OCI-LY3 (cell line): ENCODE data around the gene REXO1.

Experiments used
- H2AFZ ChIP-seq: fragments of 200-600, 300-600 bp; shearing (Covaris generic); 2 replicates; pipeline ENCODE4 v1.6.0; 2014; ENCODE audit warnings: antibody characterized with exemption, low read depth, low read length
- H3K27ac ChIP-seq: fragments of 200-600, 300-600 bp; sonication (generic); 2 replicates; pipeline ENCODE4 v1.5.1; 2014; ENCODE audit warnings: mild to moderate bottlenecking, low read length, moderate library complexity, mixed read lengths
- H3K27me3 ChIP-seq: fragments of 200-600, 300-600 bp; sonication (generic); 2 replicates; pipeline ENCODE4 v1.6.1; 2014; ENCODE audit warnings: low read depth, low read length, mixed read lengths
- H3K36me3 ChIP-seq: fragments of 200-600, 300-600 bp; sonication (generic); replicated peaks from 2 replicates; pipeline ENCODE3; 2014; ENCODE audit warnings: low read depth, low read length, mixed read lengths
- H3K4me1 ChIP-seq: fragments of 300-600, 200-600 bp; sonication (generic); 2 replicates; pipeline ENCODE4 v1.6.1; 2014; ENCODE audit warnings: low read length, mixed read lengths
- H3K4me2 ChIP-seq: fragments of 200-600, 300-600 bp; sonication (generic); 2 replicates; pipeline ENCODE4 v1.6.1; 2014; ENCODE audit warnings: low read length, mixed read lengths
- H3K4me3 ChIP-seq: fragments of 300-600, 200-600 bp; sonication (generic); 2 replicates; pipeline ENCODE4 v1.5.1; 2014; ENCODE audit warnings: antibody characterized with exemption, mild to moderate bottlenecking, low read length, moderate library complexity
- H3K79me2 ChIP-seq: fragments of 300-600, 200-600 bp; shearing (Covaris generic); 2 replicates; pipeline ENCODE4 v1.6.1; 2014; ENCODE audit warnings: mild to moderate bottlenecking, low read length, mixed read lengths
- H3K9ac ChIP-seq: fragments of 300-600, 200-600 bp; shearing (Covaris generic); 2 replicates; pipeline ENCODE4 v1.6.0; 2014; ENCODE audit warnings: mild to moderate bottlenecking, low read length, moderate library complexity
- H3K9me3 ChIP-seq: fragments of 200-600, 300-600 bp; shearing (Covaris generic); 2 replicates; pipeline ENCODE4 v1.6.1; 2014; ENCODE audit warnings: low read length, mixed read lengths; ENCODE audit not compliant: insufficient read depth
- H4K20me1 ChIP-seq: fragments of 200-600, 300-600 bp; sonication (generic); 2 replicates; pipeline ENCODE4 v1.6.1; 2016; ENCODE audit warnings: low read length, mixed read lengths; ENCODE audit not compliant: insufficient read depth
- EZH2phosphoT487 ChIP-seq: fragments of 200-600 bp; shearing (Covaris generic); IDR thresholded peaks from 2 replicates; pipeline ENCODE4 v1.6.1; 2018; ENCODE audit warnings: antibody characterized with exemption, mixed run types, low read depth
- TF ChIP-seq, protein P1 (sequence below): fragments of 200-600, 300-600 bp; sonication (generic); IDR thresholded peaks from 2 replicates; pipeline ENCODE4 v1.5.1; 2014; ENCODE audit warnings: antibody characterized with exemption, low read length, low read depth

Gene REXO1

DNA sequence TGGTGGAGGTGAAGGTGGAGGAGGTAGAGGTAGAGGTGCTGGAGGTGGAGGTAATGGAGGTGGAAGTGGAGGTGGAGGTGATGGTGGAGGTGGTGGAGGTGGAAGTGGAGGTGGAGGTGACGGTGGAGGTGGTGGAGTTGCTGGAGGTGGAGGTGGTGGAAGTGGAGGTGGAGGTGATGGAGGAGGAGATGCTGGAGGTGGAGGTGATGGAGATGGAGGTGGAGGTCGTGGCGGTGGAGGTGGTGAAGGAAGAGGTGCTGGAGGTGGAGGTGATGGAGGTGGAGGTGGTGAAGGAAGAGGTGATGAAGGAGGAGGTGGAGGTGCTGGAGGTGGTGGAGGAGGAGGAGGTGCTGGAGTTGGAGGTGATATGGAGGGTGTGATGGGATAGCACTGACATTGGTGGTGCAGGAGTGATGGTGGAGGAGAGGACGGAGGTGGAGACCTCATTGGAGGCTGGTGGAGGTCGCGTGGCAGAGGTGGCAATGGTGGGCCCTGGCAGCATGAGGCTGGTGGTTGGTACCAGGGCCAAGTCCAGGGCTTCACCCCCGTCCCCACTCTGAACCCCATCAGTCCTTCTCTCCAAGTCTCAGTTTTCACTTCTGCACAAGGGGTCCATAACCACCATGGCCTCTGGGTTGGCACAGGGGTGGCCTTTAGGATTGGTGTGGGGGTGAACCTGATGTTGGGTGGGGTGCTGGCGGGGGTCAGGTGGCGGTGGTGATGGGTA lies 79.2 kb downstream of the REXO1 start:
- H3K9me3 ChIP-seq = peaks cover 14% of the 10 kb centered on the region
- H3K27me3 ChIP-seq = peaks cover 14% of the 10 kb centered on the region; the same call in 1 of the 2 replicates
- TF ChIP-seq EZH2phosphoT487 = no peak
- TF ChIP-seq, protein P1, sequence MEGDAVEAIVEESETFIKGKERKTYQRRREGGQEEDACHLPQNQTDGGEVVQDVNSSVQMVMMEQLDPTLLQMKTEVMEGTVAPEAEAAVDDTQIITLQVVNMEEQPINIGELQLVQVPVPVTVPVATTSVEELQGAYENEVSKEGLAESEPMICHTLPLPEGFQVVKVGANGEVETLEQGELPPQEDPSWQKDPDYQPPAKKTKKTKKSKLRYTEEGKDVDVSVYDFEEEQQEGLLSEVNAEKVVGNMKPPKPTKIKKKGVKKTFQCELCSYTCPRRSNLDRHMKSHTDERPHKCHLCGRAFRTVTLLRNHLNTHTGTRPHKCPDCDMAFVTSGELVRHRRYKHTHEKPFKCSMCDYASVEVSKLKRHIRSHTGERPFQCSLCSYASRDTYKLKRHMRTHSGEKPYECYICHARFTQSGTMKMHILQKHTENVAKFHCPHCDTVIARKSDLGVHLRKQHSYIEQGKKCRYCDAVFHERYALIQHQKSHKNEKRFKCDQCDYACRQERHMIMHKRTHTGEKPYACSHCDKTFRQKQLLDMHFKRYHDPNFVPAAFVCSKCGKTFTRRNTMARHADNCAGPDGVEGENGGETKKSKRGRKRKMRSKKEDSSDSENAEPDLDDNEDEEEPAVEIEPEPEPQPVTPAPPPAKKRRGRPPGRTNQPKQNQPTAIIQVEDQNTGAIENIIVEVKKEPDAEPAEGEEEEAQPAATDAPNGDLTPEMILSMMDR = no peak
- H3K79me2 ChIP-seq = no peaks in the 10 kb centered on the region
- H3K27ac ChIP-seq = no peak overlapping the region
- H4K20me1 ChIP-seq = no peaks in the 10 kb centered on the region
- H3K9ac ChIP-seq = no peak overlapping the region
- H3K4me3 ChIP-seq = no peak overlapping the region
- no peak overlapping the region for H3K4me2 ChIP-seq
- no peaks in the 10 kb centered on the region for H3K36me3 ChIP-seq
- H2AFZ ChIP-seq = no peak overlapping the region
- peaks cover 12% of the 10 kb centered on the region for H3K4me1 ChIP-seq

DNA sequence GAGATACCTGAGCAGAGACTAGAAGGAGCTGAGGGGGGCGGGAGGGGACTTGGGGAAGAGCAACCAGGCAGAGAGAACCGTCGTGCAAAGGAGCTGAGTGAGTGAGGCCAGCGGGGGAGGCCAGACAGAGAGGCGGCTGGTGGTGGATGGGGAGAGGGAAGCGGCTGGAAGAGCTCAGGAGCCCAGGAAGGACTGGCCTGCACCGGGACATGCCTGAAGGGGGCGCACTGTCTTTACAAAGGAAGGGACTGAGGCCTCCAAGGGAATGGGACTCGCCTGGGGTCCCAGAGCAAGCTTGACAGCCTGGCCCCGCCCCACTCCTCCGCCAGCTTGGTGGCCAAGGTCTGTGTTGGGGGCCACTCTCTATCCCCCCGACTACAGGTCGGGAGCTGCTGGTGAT lies 80.0 kb downstream of the REXO1 start:
- H3K4me3 ChIP-seq = no peak overlapping the region
- peaks cover 12% of the 10 kb centered on the region for H3K4me1 ChIP-seq
- H3K27ac ChIP-seq = no peak overlapping the region
- H2AFZ ChIP-seq = no peak overlapping the region
- no peaks in the 10 kb centered on the region for H4K20me1 ChIP-seq
- peaks cover 14% of the 10 kb centered on the region; the same call in 1 of the 2 replicates for H3K27me3 ChIP-seq
- no peak overlapping the region for H3K4me2 ChIP-seq
- H3K36me3 ChIP-seq = no peaks in the 10 kb centered on the region
- H3K79me2 ChIP-seq = no peaks in the 10 kb centered on the region
- no peak overlapping the region for H3K9ac ChIP-seq
- peaks cover 14% of the 10 kb centered on the region for H3K9me3 ChIP-seq
- no peak for TF ChIP-seq EZH2phosphoT487
- TF ChIP-seq, protein P1 = peak; percentile 24; the same call in 1 of the 2 replicates

DNA sequence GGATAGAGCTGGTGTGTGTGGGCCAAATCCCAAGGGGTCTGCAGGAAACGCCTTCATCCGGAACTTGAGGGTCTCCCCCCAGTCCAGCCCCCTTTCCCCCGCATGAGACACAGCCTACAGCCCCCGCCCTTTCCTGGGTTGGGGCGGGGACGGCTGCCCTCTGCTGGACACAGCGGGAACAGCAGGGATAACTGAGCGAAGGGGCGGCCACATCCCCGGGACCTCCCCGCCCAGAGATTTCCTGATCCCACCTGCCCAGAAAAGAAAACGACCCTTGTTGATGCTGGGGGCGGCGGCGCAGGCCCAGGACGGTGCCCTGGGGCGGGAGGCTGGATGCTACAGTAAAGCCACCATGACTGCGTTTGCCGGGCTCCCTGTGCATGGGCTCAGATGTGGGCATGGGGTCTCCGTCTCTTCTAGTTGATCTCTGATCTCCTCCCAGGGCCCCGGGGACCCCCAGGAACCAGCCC lies 80.8 kb downstream of the REXO1 start:
- peak overlapping the region; percentile 54 for H3K4me2 ChIP-seq
- peaks cover 14% of the 10 kb centered on the region for H3K9me3 ChIP-seq
- peak overlapping the region; percentile 29 for H3K4me3 ChIP-seq
- peak overlapping the region; percentile 9; the same call in 1 of the 2 replicates for H3K9ac ChIP-seq
- H3K27ac ChIP-seq = no peak overlapping the region
- no peaks in the 10 kb centered on the region for H3K79me2 ChIP-seq
- no peaks in the 10 kb centered on the region for H4K20me1 ChIP-seq
- TF ChIP-seq EZH2phosphoT487 = no peak
- TF ChIP-seq, protein P1 = peak; percentile 97
- no peaks in the 10 kb centered on the region for H3K36me3 ChIP-seq
- peaks cover 14% of the 10 kb centered on the region; the same call in 1 of the 2 replicates for H3K27me3 ChIP-seq
- peak overlapping the region; percentile 74 for H2AFZ ChIP-seq
- H3K4me1 ChIP-seq = peaks cover 12% of the 10 kb centered on the region

DNA sequence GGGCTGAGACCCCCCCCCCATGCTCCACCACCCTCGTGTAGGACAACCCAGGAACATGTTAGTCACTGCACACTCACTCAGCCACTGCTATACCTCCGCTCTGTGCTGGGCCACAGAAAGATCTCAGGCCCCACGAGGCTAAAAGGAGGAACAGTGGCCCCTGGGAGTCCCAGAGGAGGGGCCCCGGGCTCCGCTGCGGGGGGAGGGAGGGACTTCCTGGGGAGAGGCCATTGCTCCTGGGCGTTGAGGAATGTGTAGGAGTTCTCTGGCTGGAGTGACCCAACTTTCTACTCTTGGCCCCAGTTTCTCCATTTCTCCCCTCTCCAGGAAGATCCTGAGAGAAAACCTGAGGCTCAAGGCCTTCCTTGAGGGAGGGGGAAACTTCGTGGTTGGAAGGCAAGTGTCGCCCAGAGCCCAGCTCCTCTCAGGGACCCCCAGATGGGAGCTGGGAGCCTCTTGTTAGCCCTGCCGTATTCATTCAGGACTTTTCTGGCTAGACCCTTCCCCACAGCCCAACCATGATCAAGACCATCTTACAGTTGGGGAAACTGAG lies 81.4 kb downstream of the REXO1 start:
- peaks cover 14% of the 10 kb centered on the region for H3K9me3 ChIP-seq
- peaks cover 12% of the 10 kb centered on the region for H3K4me1 ChIP-seq
- H3K79me2 ChIP-seq = no peaks in the 10 kb centered on the region
- H3K27me3 ChIP-seq = peaks cover 14% of the 10 kb centered on the region; the same call in 1 of the 2 replicates
- H3K4me2 ChIP-seq = peak overlapping the region; percentile 54
- H3K9ac ChIP-seq = peak overlapping the region; percentile 9; the same call in 1 of the 2 replicates
- peak overlapping the region; percentile 14 for H3K4me3 ChIP-seq
- no peaks in the 10 kb centered on the region for H3K36me3 ChIP-seq
- TF ChIP-seq EZH2phosphoT487 = no peak
- TF ChIP-seq, protein P1 = no peak
- H4K20me1 ChIP-seq = no peaks in the 10 kb centered on the region
- H3K27ac ChIP-seq = no peak overlapping the region
- H2AFZ ChIP-seq = peak overlapping the region; percentile 74
